Stimulated activated naive CD4-positive, alpha-beta T cell treated with Interleukin-2 at 50 U/mL for 16 hours (primary cell): ENCODE data around the gene CTNNA1.

Source experiments
- DNase-seq: peaks from one replicate; lab custom pipeline; 2025; lab: John Stamatoyannopoulos, UW

The CTNNA1 gene

GRCh38 chr5:138930371-138931097 lies 177.3 kb downstream of the CTNNA1 start:
- DNase-seq: no peak

GRCh38 chr5:138932171-138932810 lies 179.1 kb downstream of the CTNNA1 start:
- DNase-seq: no peak

GRCh38 chr5:138933522-138934290 lies 180.5 kb downstream of the CTNNA1 start:
- no peak for DNase-seq

- no peak for DNase-seq
Measured at GRCh38 chr5:138934971-138935370, 181.7 kb downstream of the CTNNA1 start.

GRCh38 chr5:138935466-138935865 lies 182.2 kb downstream of the CTNNA1 start:
- no peak for DNase-seq

GRCh38 chr5:138936225-138936967 lies 183.2 kb downstream of the CTNNA1 start:
- DNase-seq: no peak

GRCh38 chr5:138936968-138937345 lies 183.7 kb downstream of the CTNNA1 start:
- DNase-seq: no peak

- no peak for DNase-seq
Measured at GRCh38 chr5:138937392-138938387, 184.5 kb downstream of the CTNNA1 start.

GRCh38 chr5:138938526-138938925 lies 185.3 kb downstream of the CTNNA1 start:
- DNase-seq: no peak

GRCh38 chr5:138942066-138942465 lies 188.8 kb downstream of the CTNNA1 start:
- no peak for DNase-seq

- no peak for DNase-seq
Measured at GRCh38 chr5:138942861-138943260, 189.6 kb downstream of the CTNNA1 start.

- no peak for DNase-seq
Measured at GRCh38 chr5:138943599-138944173, 190.5 kb downstream of the CTNNA1 start.

GRCh38 chr5:138944527-138945322 lies 191.5 kb downstream of the CTNNA1 start:
- DNase-seq: no peak

GRCh38 chr5:138945421-138946240 lies 192.4 kb downstream of the CTNNA1 start:
- DNase-seq: no peak

GRCh38 chr5:138946241-138946623 lies 193.0 kb downstream of the CTNNA1 start:
- no peak for DNase-seq

- DNase-seq: no peak
Measured at GRCh38 chr5:138946831-138947560, 193.8 kb downstream of the CTNNA1 start.

GRCh38 chr5:138947780-138948179 lies 194.6 kb downstream of the CTNNA1 start:
- DNase-seq: no peak
